Measurements from ENCODE around the gene CYB5A.

DNA sequence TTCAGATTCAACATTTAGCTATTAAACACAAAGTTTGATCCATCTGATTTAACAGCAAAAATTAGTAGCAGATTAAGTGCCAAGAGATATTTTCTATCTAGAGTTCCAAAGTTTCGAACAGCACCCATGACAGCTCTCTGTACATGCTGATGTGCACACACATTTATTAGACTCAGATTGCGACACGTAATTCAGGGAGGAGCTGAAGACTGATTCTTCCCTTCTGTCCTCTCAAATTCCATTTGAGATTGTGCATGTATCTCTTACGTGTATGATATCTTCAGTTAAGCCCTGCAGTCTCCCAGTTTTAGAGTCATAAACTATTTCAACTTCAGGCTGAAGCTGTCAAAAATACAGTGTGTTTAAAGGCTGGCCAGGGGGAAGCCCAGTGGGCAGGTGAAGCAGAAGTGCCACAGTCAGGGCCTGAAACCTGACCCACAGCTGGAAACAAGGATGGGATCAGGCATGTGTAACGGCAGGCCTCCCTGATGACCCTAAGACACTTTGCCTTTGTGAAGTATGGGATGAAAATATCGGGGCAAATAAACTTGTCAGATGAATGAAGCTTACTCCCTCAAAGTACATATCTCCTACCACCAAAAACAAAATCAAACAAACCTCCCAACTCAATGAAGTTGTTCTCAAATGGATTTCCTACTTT, 30.6 kb downstream of the CYB5A start:
- TF ChIP-seq CTCF (tag by site-specific recombination; IDR thresholded peaks at IDR 0.05) (no peak), ZNF510 (tag by site-specific recombination; IDR thresholded peaks at IDR 0.05; ENCODE audit: insufficient replicate concordance) (no peak), ZBTB21 (tag by site-specific recombination; IDR thresholded peaks at IDR 0.05) (no peak), ZNF837 (tag by site-specific recombination; IDR thresholded peaks at IDR 0.05) (no peak), YY1 (tag by site-specific recombination; IDR thresholded peaks at IDR 0.05) (no peak), ZNF416 (tag by site-specific recombination; IDR thresholded peaks at IDR 0.05) (no peak), ZNF140 (tag by site-specific recombination; IDR thresholded peaks at IDR 0.05) (no peak)
- TF ChIP-seq, protein P1, sequence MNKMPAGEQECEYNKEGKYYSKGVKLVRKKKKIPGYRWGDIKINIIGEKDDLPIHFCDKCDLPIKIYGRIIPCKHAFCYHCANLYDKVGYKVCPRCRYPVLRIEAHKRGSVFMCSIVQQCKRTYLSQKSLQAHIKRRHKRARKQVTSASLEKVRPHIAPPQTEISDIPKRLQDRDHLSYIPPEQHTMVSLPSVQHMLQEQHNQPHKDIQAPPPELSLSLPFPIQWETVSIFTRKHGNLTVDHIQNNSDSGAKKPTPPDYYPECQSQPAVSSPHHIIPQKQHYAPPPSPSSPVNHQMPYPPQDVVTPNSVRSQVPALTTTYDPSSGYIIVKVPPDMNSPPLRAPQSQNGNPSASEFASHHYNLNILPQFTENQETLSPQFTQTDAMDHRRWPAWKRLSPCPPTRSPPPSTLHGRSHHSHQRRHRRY (tag by site-specific recombination; IDR thresholded peaks at IDR 0.05): no peak
- TF ChIP-seq, protein P2, sequence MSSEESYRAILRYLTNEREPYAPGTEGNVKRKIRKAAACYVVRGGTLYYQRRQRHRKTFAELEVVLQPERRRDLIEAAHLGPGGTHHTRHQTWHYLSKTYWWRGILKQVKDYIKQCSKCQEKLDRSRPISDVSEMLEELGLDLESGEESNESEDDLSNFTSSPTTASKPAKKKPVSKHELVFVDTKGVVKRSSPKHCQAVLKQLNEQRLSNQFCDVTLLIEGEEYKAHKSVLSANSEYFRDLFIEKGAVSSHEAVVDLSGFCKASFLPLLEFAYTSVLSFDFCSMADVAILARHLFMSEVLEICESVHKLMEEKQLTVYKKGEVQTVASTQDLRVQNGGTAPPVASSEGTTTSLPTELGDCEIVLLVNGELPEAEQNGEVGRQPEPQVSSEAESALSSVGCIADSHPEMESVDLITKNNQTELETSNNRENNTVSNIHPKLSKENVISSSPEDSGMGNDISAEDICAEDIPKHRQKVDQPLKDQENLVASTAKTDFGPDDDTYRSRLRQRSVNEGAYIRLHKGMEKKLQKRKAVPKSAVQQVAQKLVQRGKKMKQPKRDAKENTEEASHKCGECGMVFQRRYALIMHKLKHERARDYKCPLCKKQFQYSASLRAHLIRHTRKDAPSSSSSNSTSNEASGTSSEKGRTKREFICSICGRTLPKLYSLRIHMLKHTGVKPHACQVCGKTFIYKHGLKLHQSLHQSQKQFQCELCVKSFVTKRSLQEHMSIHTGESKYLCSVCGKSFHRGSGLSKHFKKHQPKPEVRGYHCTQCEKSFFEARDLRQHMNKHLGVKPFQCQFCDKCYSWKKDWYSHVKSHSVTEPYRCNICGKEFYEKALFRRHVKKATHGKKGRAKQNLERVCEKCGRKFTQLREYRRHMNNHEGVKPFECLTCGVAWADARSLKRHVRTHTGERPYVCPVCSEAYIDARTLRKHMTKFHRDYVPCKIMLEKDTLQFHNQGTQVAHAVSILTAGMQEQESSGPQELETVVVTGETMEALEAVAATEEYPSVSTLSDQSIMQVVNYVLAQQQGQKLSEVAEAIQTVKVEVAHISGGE (tag by site-specific recombination; conservative IDR thresholded peaks at IDR 0.05; ENCODE audit: low read depth): no peak

Data from HEK293 (cell line).